Neural cell (in vitro differentiated cells): ENCODE results near the gene MSANTD2. TPM values are rescaled to one million over a fixed set of nuclear protein-coding genes. Genes with fewer than 3 reads are reported as not detected.

ENCODE experiments used
- H2AFZ ChIP-seq: fragments of 200-600, 300-800 bp; sonication (generic), shearing (Covaris generic); 2 replicates; pipeline ENCODE4 v1.6.0; 2014; ENCODE audit warnings: low read depth, mild to moderate bottlenecking, antibody characterized with exemption, low read length, moderate library complexity
- H3F3A ChIP-seq: fragments of 200-600 bp; shearing (Covaris generic); 2 replicates; pipeline ENCODE4 v1.6.1; 2016; ENCODE audit warnings: mild to moderate bottlenecking, moderate library complexity, mixed read lengths, antibody characterized with exemption, low read length; ENCODE audit not compliant: insufficient read depth, poor library complexity, severe bottlenecking
- H3K27ac ChIP-seq: fragments of 200-600, 300-800 bp; sonication (generic), shearing (Covaris generic); 2 replicates; pipeline ENCODE4 v1.5.1; 2014; ENCODE audit warnings: mild to moderate bottlenecking, low read length, moderate library complexity
- H3K27me3 ChIP-seq: fragments of 300-800, 200-600 bp; sonication (generic), shearing (Covaris generic); 2 replicates; pipeline ENCODE4 v1.6.0; 2014; ENCODE audit warnings: mild to moderate bottlenecking, low read depth, low read length, moderate library complexity; ENCODE audit not compliant: insufficient read depth
- H3K36me3 ChIP-seq: fragments of 300-800, 200-600 bp; sonication (generic), shearing (Covaris generic); 2 replicates; pipeline ENCODE4 v1.5.1; 2014; ENCODE audit warnings: mild to moderate bottlenecking, antibody characterized with exemption, low read length, moderate library complexity; ENCODE audit not compliant: insufficient read depth
- H3K4me2 ChIP-seq: fragments of 300-800, 200-600 bp; sonication (generic), shearing (Covaris generic); 2 replicates; pipeline ENCODE4 v1.6.0; 2014; ENCODE audit warnings: mild to moderate bottlenecking, low read length
- H3K4me3 ChIP-seq: fragments of 300-800, 200-600 bp; sonication (generic), shearing (Covaris generic); 2 replicates; pipeline ENCODE4 v1.5.1; 2014; ENCODE audit warnings: mild to moderate bottlenecking, low read length, moderate library complexity
- H3K79me2 ChIP-seq: fragments of 200-600 bp; shearing (Covaris generic); replicated peaks from 2 replicates; pipeline ENCODE4 v1.6.0; 2014; ENCODE audit warnings: mild to moderate bottlenecking, low read length, moderate library complexity; ENCODE audit not compliant: insufficient read depth
- H3K9ac ChIP-seq: fragments of 300-800, 200-600 bp; sonication (generic), shearing (Covaris generic); 2 replicates; pipeline ENCODE4 v1.6.1; 2016; ENCODE audit warnings: mild to moderate bottlenecking, low read length, mixed read lengths
- H3K9me2 ChIP-seq: fragments of 200-600 bp; shearing (Covaris generic); 2 replicates; pipeline ENCODE4 v1.6.1; 2016; ENCODE audit warnings: mild to moderate bottlenecking, low read length, mixed read lengths; ENCODE audit not compliant: insufficient read depth
- H3K9me3 ChIP-seq: fragments of 200-600, 300-800 bp; sonication (generic), shearing (Covaris generic); 2 replicates; pipeline ENCODE4 v1.6.1; 2016; ENCODE audit warnings: mild to moderate bottlenecking, mixed run types, low read length, moderate library complexity, mixed read lengths
- H4K20me1 ChIP-seq: fragments of 200-600 bp; shearing (Covaris generic); 2 replicates; pipeline ENCODE4 v1.6.1; 2016; ENCODE audit warnings: mild to moderate bottlenecking, mixed run types; ENCODE audit not compliant: insufficient read depth
- EP300 ChIP-seq: fragments of 450-650 bp; conservative IDR thresholded peaks from 2 replicates; pipeline ENCODE4 v1.6.1; 2014; ENCODE audit warnings: antibody characterized with exemption, mild to moderate bottlenecking, moderate library complexity; ENCODE audit not compliant: poor library complexity, severe bottlenecking
- EZH2 ChIP-seq: fragments of 200-600, 300-800 bp; shearing (Covaris generic), sonication (generic); IDR thresholded peaks from 2 replicates; pipeline ENCODE4 v1.6.1; 2014; ENCODE audit warnings: antibody characterized with exemption, low read length, borderline replicate concordance, mild to moderate bottlenecking; ENCODE audit not compliant: insufficient read depth, poor library complexity, severe bottlenecking
- MXI1 ChIP-seq: fragments of 450-650 bp; conservative IDR thresholded peaks from 2 replicates; pipeline ENCODE4 v1.6.1; 2014; ENCODE audit warnings: antibody characterized with exemption, mild to moderate bottlenecking; ENCODE audit not compliant: poor library complexity, severe bottlenecking
- POLR2AphosphoS5 ChIP-seq: IDR thresholded peaks from 2 replicates; pipeline ENCODE4 v1.6.1; 2012
- RAD21 ChIP-seq: fragments of 450-650 bp; conservative IDR thresholded peaks from 2 replicates; pipeline ENCODE4 v1.6.1; 2014; ENCODE audit warnings: antibody characterized with exemption, mild to moderate bottlenecking, moderate library complexity
- REST ChIP-seq: IDR thresholded peaks from 2 replicates; pipeline ENCODE4 v1.6.1; 2012; ENCODE audit warnings: borderline replicate concordance
- SMC3 ChIP-seq: fragments of 450-650 bp; conservative IDR thresholded peaks from 2 replicates; pipeline ENCODE4 v1.6.1; 2014; ENCODE audit warnings: antibody characterized with exemption, mild to moderate bottlenecking, moderate library complexity; ENCODE audit not compliant: poor library complexity
- TAF1 ChIP-seq: IDR thresholded peaks from 2 replicates; pipeline ENCODE4 v1.6.1; 2012; ENCODE audit warnings: low read depth
- polyA plus RNA-seq: library from polyadenylated mRNA; depleted of rRNA; stranded (reverse); fragments of >200 nt; gene quantifications from 2 replicates; pipeline ENCODE4 v1.2.3, GENCODE V29; 2014
- TF ChIP-seq, protein P1 (sequence below): fragments of 450-650 bp; IDR thresholded peaks from 2 replicates; pipeline ENCODE4 v1.5.1; 2014; ENCODE audit warnings: antibody characterized with exemption, mild to moderate bottlenecking, moderate library complexity; ENCODE audit not compliant: poor library complexity, severe bottlenecking

Gene MSANTD2
- polyA plus RNA-seq, 1 donor from 2014 or later: 45.3 TPM

DNA sequence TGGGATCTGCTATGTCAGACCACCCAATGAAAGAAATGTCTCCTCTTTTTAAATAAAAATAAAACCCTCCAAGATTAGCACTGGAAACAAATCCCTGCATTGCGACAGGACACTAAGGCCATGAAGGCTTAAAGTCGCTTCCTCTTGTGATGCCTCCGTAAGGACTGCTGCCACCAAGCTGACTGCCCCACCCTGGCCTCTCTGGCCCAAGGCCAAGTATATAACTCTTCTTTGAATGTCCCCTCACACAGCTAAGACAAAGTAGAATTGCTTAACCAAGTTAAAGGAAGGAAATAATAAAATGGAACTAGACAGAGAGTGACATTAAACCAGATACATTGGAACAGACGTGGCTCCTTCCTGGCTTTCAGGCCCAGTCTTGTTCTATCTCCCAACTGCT lies 68.0 kb downstream of the MSANTD2 start:
- Histone ChIP-seq H3K79me2 (no peaks in the 10 kb centered on the region), H2AFZ (no peak overlapping the region), H3K9me2 (no peaks in the 10 kb centered on the region), H3K4me2 (no peak overlapping the region), H3K27me3 (no peaks in the 10 kb centered on the region), H3K4me3 (no peak overlapping the region), H3K27ac (no peak overlapping the region), H3K9ac (no peak overlapping the region), H3F3A (no peaks in the 10 kb centered on the region), H3K9me3 (no peaks in the 10 kb centered on the region), H3K36me3 (no peaks in the 10 kb centered on the region), H4K20me1 (no peaks in the 10 kb centered on the region)
- TF ChIP-seq TAF1: no peak
- TF ChIP-seq RAD21: no peak
- TF ChIP-seq, protein P1, sequence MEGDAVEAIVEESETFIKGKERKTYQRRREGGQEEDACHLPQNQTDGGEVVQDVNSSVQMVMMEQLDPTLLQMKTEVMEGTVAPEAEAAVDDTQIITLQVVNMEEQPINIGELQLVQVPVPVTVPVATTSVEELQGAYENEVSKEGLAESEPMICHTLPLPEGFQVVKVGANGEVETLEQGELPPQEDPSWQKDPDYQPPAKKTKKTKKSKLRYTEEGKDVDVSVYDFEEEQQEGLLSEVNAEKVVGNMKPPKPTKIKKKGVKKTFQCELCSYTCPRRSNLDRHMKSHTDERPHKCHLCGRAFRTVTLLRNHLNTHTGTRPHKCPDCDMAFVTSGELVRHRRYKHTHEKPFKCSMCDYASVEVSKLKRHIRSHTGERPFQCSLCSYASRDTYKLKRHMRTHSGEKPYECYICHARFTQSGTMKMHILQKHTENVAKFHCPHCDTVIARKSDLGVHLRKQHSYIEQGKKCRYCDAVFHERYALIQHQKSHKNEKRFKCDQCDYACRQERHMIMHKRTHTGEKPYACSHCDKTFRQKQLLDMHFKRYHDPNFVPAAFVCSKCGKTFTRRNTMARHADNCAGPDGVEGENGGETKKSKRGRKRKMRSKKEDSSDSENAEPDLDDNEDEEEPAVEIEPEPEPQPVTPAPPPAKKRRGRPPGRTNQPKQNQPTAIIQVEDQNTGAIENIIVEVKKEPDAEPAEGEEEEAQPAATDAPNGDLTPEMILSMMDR: no peak
- no peak for TF ChIP-seq EP300
- no peak for TF ChIP-seq EZH2
- no peak for TF ChIP-seq POLR2AphosphoS5
- no peak for TF ChIP-seq SMC3
- TF ChIP-seq MXI1: no peak
- no peak for TF ChIP-seq REST

GRCh38 chr11:124729571-124729970 lies 70.6 kb downstream of the MSANTD2 start:
- Histone ChIP-seq H3K9ac (no peak overlapping the region), H3K27ac (no peak overlapping the region), H2AFZ (no peak overlapping the region), H4K20me1 (no peaks in the 10 kb centered on the region), H3K27me3 (no peaks in the 10 kb centered on the region), H3K36me3 (no peaks in the 10 kb centered on the region), H3K9me3 (no peaks in the 10 kb centered on the region), H3K4me3 (no peak overlapping the region), H3K9me2 (no peaks in the 10 kb centered on the region), H3K79me2 (no peaks in the 10 kb centered on the region), H3K4me2 (no peak overlapping the region), H3F3A (no peaks in the 10 kb centered on the region)
- TF ChIP-seq REST: no peak
- TF ChIP-seq POLR2AphosphoS5: no peak
- TF ChIP-seq EZH2: no peak
- no peak for TF ChIP-seq MXI1
- TF ChIP-seq, protein P1: no peak
